ENCODE data around the gene DBR1. TPM values are rescaled to one million over a fixed set of nuclear protein-coding genes. Genes with fewer than 3 reads are reported as not detected.

DBR1 gene
- total RNA-seq, 1 experiment from 2014 or later: 12.3 TPM

- H2AFZ ChIP-seq (ENCODE audit: low read length): no peak overlapping the region
- no peak overlapping the region for H3K4me3 ChIP-seq (ENCODE audit: low read length)
- no peaks in the 10 kb centered on the region for H3K4me1 ChIP-seq (ENCODE audit: low read length)
- H3K4me2 ChIP-seq (ENCODE audit: low read depth, low read length, poor library complexity, severe bottlenecking): no peak overlapping the region
- no peak overlapping the region for H3K27ac ChIP-seq (ENCODE audit: low read length)
- H3K9me2 ChIP-seq (replicated peaks; ENCODE audit: insufficient read depth, low read length): no peaks in the 10 kb centered on the region
- no peaks in the 10 kb centered on the region for H3K9me3 ChIP-seq (ENCODE audit: low read length)
- H3K9ac ChIP-seq (ENCODE audit: low read length): no peak overlapping the region
- no peaks in the 10 kb centered on the region for H3K36me3 ChIP-seq (ENCODE audit: insufficient read depth, low read length)
- H3K79me2 ChIP-seq (ENCODE audit: low read length): no peaks in the 10 kb centered on the region
- H3K27me3 ChIP-seq (ENCODE audit: low read length): no peaks in the 10 kb centered on the region
- DNase-seq: no peak
- H4K20me1 ChIP-seq (ENCODE audit: insufficient read depth, low read depth, low read length): no peaks in the 10 kb centered on the region
Measured at GRCh38 chr3:138113326-138113725, 61.4 kb downstream of the DBR1 start.

GRCh38 chr3:138112362-138112761 is 62.4 kb downstream of the DBR1 start:
- Histone ChIP-seq H2AFZ (ENCODE audit: low read length) (no peak overlapping the region), H3K9me3 (ENCODE audit: low read length) (no peaks in the 10 kb centered on the region), H4K20me1 (ENCODE audit: insufficient read depth, low read depth, low read length) (no peaks in the 10 kb centered on the region), H3K4me2 (ENCODE audit: low read depth, low read length, poor library complexity, severe bottlenecking) (no peak overlapping the region), H3K27ac (ENCODE audit: low read length) (no peak overlapping the region), H3K36me3 (ENCODE audit: insufficient read depth, low read length) (no peaks in the 10 kb centered on the region), H3K79me2 (ENCODE audit: low read length) (no peaks in the 10 kb centered on the region), H3K4me1 (ENCODE audit: low read length) (no peaks in the 10 kb centered on the region), H3K9ac (ENCODE audit: low read length) (no peak overlapping the region), H3K4me3 (ENCODE audit: low read length) (no peak overlapping the region), H3K27me3 (ENCODE audit: low read length) (no peaks in the 10 kb centered on the region), H3K9me2 (replicated peaks; ENCODE audit: insufficient read depth, low read length) (no peaks in the 10 kb centered on the region)
- no peak for DNase-seq

Other genes starting within 250 kb of the DBR1 start
- gene CLDN18, start 164.8 kb downstream of the DBR1 start, total RNA-seq (2014; rRNA removed; shearing (Covaris generic); ENCODE audit: low replicate concordance): not detected in 2 replicates
- not detected in 2 replicates for gene DZIP1L, start 59.3 kb downstream of the DBR1 start, total RNA-seq (2014; rRNA removed; shearing (Covaris generic); ENCODE audit: low replicate concordance)
- not detected in 2 replicates for gene A4GNT, start 42.5 kb downstream of the DBR1 start, total RNA-seq (2014; rRNA removed; shearing (Covaris generic); ENCODE audit: low replicate concordance)
- gene ARMC8, start 12.4 kb upstream of the DBR1 start, total RNA-seq (2014; rRNA removed; shearing (Covaris generic); ENCODE audit: low replicate concordance): 22.0 and 64.0 TPM in 2 replicates
- not detected in 2 replicates for gene NME9, start 154.9 kb upstream of the DBR1 start, total RNA-seq (2014; rRNA removed; shearing (Covaris generic); ENCODE audit: low replicate concordance)
- gene MRAS, start 173.7 kb upstream of the DBR1 start, total RNA-seq (2014; rRNA removed; shearing (Covaris generic); ENCODE audit: low replicate concordance): not detected in 2 replicates

All from Karpas-422 (cell line).